PC-3 (cell line): ENCODE results near the gene KLK14.

ENCODE experiments used
- CTCF ChIP-seq: fragments of 300-600 bp; sonication (generic); conservative IDR thresholded peaks from 2 replicates; pipeline ENCODE4 v1.5.1; 2017; ENCODE audit warnings: antibody characterized with exemption, low read depth, mild to moderate bottlenecking, low read length
- EZH2 ChIP-seq: fragments of 300-600 bp; sonication (generic); IDR thresholded peaks from one replicate; pipeline ENCODE4 v1.6.1; 2017; ENCODE audit warnings: antibody characterized with exemption, mild to moderate bottlenecking, low read length; ENCODE audit not compliant: unreplicated experiment

- no peak for TF ChIP-seq CTCF
- TF ChIP-seq EZH2: no peak
Measured at GRCh38 chr19:51100601-51101000, 17.9 kb upstream of the KLK14 start.
